Measurements from ENCODE around the gene CD8A. TPM values are rescaled to one million over a fixed set of nuclear protein-coding genes. Genes with fewer than 3 reads are reported as not detected.

The CD8A gene
- total RNA-seq, 8 experiments from 2014 or later, result 0.18 to 1.9 (median 0.60) TPM; not detected in 1

DNA sequence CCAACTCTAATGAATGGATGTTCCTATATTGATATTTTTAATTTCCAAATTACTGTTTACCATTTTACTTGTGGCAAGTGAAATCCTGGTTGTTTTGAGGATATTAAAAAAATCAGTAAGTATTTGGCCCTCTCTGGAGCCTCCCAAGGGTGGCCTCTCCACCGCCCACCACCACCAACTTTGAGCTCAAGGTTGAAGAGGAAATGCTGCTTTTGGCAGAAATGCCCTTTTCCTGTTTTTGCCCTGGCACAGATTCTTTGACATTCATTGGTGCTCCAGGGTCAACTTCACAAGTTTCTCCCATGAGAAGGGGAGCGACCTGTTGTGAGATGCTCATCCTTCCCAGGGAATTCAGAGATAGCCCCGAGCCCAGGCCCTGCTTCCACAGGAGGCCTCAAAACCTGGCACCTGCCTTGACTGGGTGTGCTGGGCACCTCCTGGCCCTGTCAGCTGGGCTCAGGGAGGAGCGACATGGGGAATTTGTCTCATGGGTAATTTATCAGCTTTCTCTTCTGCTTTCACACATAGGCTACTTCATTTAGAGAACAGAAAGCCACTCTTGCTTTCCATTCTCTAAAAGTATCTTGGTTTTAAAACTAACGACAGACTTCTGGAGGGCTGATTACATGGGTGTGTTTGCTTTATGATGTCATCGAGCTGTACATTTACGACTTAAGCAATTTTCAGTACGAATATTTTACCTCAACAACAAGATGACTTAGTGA lies 6.9 kb downstream of the CD8A start:
- H3K4me1 ChIP-seq (replicated peaks in 1 of 2), result no peaks in the 10 kb centered on the region
- 26 to 84% (median 70%) methylated on average over 3 to 8 of the region's 8 CpGs; no CpG with 5 or more reads in 1 of the 10 experiments for WGBS, 10 experiments
- no peak for ATAC-seq (replicated peaks in 6 of 8)
- no peak overlapping the region for H3K4me3 ChIP-seq
- in situ Hi-C loops (cut with MboI; ENCODE audit: low pct_unique_long_range_greater_than_20kb in 2 of 9, low sequenced_read_pairs in 9 of 9, unreplicated experiment in 9 of 9), result no loop called here
- no peak overlapping the region for H3K27ac ChIP-seq

DNA sequence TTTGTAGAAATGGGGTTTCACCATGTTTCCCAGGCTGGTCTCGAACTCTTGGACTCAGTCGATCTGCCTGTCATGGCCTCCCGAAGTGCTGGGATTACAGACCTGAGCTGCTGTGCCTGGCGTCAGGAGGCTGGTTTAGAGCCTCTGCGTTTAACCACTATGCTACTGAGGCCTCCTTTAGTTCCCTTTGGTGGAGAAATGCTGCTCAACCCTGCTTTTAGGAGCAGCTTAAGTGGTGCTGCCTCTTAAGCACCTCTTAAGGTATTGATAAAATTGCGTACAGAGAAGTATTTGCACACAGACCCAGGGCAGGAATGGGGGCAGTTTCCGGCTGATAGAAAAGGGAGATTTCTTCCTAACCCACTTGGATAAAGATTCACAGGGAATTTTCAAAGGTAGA lies 8.0 kb downstream of the CD8A start:
- Histone ChIP-seq H3K27ac (no peak overlapping the region), H3K4me1 (replicated peaks in 1 of 2) (no peaks in the 10 kb centered on the region), H3K4me3 (no peak overlapping the region)
- in situ Hi-C loops (cut with MboI; ENCODE audit: low pct_unique_long_range_greater_than_20kb in 2 of 9, low sequenced_read_pairs in 9 of 9, unreplicated experiment in 9 of 9), result no loop called here
- WGBS, 10 experiments, result 53 to 100% (median 90%) methylated on average over 1 to 6 of the region's 7 CpGs; no CpG with 5 or more reads in 3 of the 10 experiments
- ATAC-seq (replicated peaks in 6 of 8), result no peak

DNA sequence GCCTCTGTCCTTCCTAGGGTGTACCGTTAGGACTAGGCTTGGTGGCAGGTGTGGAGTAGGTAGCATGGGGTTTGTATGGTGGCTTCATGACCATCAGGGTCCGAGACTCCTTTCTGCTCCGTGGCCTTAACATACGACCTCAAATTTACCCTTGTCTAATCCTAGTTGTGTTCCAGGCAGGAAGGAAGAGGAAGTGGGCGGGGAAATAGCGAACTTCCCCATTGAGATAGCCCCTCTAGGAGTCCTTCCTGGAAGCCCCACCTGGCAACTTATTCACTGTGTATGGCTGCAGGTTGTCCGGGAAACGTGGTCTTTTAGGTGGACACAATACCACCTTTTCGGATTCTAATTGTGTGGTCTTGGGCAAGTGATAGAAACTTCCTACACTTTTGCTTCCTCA lies 9.3 kb downstream of the CD8A start:
- 55 to 100% (median 91%) methylated on average over 1 to 7 of the region's 9 CpGs for WGBS, 10 experiments
- Histone ChIP-seq H3K4me3 (no peak overlapping the region), H3K27ac (no peak overlapping the region), H3K4me1 (replicated peaks in 1 of 2) (no peaks in the 10 kb centered on the region)
- ATAC-seq (replicated peaks in 6 of 8), result no peak
- in situ Hi-C loops (cut with MboI; ENCODE audit: low pct_unique_long_range_greater_than_20kb in 2 of 9, low sequenced_read_pairs in 9 of 9, unreplicated experiment in 9 of 9), result no loop called here

DNA sequence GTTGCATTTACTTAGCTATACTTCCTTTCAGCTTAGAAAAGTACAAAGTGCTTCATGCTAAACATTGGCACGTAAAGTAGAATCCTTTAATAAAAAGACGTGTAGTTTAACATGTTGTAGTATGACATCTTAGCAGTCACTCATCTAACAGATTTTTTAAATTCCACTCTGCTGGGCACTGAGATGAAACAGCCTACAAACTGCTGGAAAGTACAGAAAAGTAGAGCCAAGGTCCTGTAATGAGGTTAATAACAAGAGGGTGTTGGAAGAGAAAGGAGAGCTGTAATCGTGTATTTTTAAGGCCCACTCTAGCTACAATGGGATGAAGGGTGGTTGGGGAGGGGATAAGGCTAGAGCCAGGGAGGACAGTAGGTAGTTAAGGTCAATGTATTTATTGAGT lies 10.7 kb downstream of the CD8A start:
- no peak overlapping the region for H3K4me3 ChIP-seq
- H3K27ac ChIP-seq, result no peak overlapping the region
- H3K4me1 ChIP-seq (replicated peaks in 1 of 2), result no peaks in the 10 kb centered on the region
- no peak for ATAC-seq (replicated peaks in 6 of 8)
- in situ Hi-C loops (cut with MboI; ENCODE audit: low pct_unique_long_range_greater_than_20kb in 2 of 9, low sequenced_read_pairs in 9 of 9, unreplicated experiment in 9 of 9), result no loop called here
- WGBS, 10 experiments, result 37 to 100% (median 79%) methylated on average over 1 to 3 of the region's 3 CpGs; no CpG with 5 or more reads in 1 of the 10 experiments

DNA sequence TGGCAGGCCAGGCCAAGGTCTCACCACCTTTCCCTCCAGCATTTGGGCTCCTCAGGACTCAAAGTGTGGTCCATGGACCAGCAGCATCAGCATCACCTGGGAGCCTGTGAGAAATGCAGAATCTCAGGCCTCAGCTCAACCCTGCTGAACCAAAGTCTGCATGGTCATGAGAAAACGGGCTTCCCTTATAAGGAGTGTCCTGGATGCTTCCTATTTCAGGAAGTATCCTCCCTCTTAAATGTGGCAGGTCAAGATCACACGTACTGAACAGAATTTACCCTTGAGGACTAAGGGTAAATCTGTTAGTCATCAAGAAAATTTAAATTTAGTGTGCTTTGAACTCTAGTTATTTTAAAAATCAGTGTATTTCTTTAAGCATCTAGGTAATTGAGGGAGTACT lies 11.8 kb downstream of the CD8A start:
- Histone ChIP-seq H3K27ac (no peak overlapping the region), H3K4me1 (replicated peaks in 1 of 2) (no peaks in the 10 kb centered on the region), H3K4me3 (no peak overlapping the region)
- 0 to 100% (median 63%) methylated on average over 1 to 2 of the region's 2 CpGs; no CpG with 5 or more reads in 2 of the 10 experiments for WGBS, 10 experiments
- in situ Hi-C loops (cut with MboI; ENCODE audit: low pct_unique_long_range_greater_than_20kb in 2 of 9, low sequenced_read_pairs in 9 of 9, unreplicated experiment in 9 of 9), result no loop called here
- ATAC-seq (replicated peaks in 6 of 8), result peak in 2 of 8 experiments; percentile 59 to 65

DNA sequence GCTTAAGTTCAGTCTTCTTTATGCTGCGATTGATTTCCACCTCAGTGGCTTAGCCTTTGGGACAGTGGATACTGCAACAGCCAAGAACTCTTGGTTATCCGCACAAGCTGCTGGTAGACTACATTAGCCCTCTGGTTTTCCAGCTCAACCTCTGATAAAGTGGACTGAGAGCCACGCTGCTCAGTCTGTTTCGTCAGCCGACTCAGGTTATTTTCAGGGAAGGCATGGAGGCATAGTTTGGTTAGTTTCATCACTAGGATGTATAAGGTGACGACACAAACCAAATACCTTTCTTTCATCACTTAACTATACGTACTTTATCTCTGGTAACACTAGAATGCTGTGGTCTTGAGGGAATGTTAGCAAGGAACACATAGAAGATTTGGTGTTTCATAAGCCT lies 14.2 kb downstream of the CD8A start:
- no peak overlapping the region for H3K27ac ChIP-seq
- in situ Hi-C loops (cut with MboI; ENCODE audit: low pct_unique_long_range_greater_than_20kb in 2 of 9, low sequenced_read_pairs in 9 of 9, unreplicated experiment in 9 of 9), result no loop called here
- no peaks in the 10 kb centered on the region for H3K4me1 ChIP-seq (replicated peaks in 1 of 2)

DNA sequence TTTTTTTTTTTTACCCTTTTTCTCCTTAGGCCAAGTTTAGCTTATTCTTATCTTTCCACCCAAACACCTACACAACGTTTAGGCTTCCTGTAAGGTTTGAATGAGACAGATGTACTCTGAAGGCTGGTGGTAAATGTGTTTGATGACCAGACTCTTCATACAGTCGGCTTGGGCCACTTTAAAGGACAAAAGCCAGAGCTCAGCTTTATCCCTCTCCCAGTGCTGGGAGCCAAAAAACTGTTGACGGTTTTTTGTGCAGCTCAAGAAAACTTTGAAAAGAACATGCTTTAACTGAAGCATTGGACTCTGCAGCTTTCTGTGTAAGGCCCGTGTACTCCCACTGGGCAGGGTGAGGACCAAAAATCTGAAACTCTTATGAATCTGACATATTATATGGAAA lies 15.4 kb downstream of the CD8A start:
- in situ Hi-C loops (cut with MboI; ENCODE audit: low pct_unique_long_range_greater_than_20kb in 2 of 9, low sequenced_read_pairs in 9 of 9, unreplicated experiment in 9 of 9), result no loop called here
- Histone ChIP-seq H3K4me1 (replicated peaks in 1 of 2) (no peaks in the 10 kb centered on the region), H3K4me3 (no peak overlapping the region), H3K27ac (no peak overlapping the region)
- 0 to 87% (median 70%) methylated on average over 1 to 4 of the region's 4 CpGs; no CpG with 5 or more reads in 1 of the 10 experiments for WGBS, 10 experiments
- ATAC-seq (replicated peaks in 6 of 8), result no peak

More for the DNA sequence above, 14.2 kb downstream of the CD8A start:
- no peak overlapping the region for H3K4me3 ChIP-seq
- ATAC-seq (replicated peaks in 6 of 8), result no peak
- 51 to 100% (median 89%) methylated on average over 1 to 7 of the region's 7 CpGs; no CpG with 5 or more reads in 2 of the 10 experiments for WGBS, 10 experiments

DNA sequence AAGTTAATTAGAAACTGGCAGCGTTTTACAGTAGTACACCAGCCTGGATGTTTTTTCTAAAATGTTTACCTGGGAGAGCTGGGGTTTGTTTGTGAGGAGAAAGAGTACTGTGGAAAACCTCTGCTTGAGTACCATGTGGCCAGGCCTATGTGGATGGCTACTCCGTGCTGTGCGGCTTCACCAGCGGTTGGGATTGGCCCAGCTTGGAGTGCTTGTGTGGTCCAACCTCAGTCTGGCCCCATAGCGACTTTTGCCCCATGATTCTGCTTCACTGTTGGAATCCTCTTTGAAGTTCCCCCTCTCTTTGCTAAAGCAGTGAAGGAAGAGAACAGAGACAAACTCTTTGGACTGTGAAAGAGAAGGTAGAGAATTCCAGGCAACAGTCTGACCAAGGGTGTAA lies 15.9 kb downstream of the CD8A start:
- in situ Hi-C loops (cut with MboI; ENCODE audit: low pct_unique_long_range_greater_than_20kb in 2 of 9, low sequenced_read_pairs in 9 of 9, unreplicated experiment in 9 of 9), result no loop called here
- Histone ChIP-seq H3K4me1 (replicated peaks in 1 of 2) (no peaks in the 10 kb centered on the region), H3K4me3 (no peak overlapping the region), H3K27ac (no peak overlapping the region)
- 0 to 93% (median 78%) methylated on average over 1 to 5 of the region's 5 CpGs; no CpG with 5 or more reads in 1 of the 10 experiments for WGBS, 10 experiments
- ATAC-seq (replicated peaks in 6 of 8), result no peak

DNA sequence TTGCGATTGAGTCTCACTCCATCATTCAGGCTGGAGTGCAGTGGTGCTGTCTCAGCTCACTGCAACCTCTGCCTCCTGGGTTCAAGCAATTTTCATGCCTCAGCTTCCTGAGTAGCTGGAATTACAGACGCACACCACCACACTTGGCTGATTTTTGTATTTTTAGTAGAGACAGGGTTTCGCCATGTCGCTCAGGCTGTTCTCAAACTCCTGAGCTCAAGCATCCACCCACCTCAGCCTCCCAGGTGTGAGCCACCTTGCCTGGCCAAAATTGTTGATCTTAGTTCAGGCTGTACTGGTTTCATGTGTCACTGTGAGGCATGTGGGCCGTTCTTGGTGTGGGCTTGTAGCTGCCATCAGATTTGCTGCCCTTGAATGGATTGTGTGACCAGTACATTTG lies 18.1 kb downstream of the CD8A start:
- H3K4me3 ChIP-seq, result no peak overlapping the region
- no peaks in the 10 kb centered on the region for H3K4me1 ChIP-seq (replicated peaks in 1 of 2)
- 43 to 100% (median 78%) methylated on average over 1 to 5 of the region's 5 CpGs; no CpG with 5 or more reads in 3 of the 10 experiments for WGBS, 10 experiments
- no peak overlapping the region for H3K27ac ChIP-seq
- in situ Hi-C loops (cut with MboI; ENCODE audit: low pct_unique_long_range_greater_than_20kb in 2 of 9, low sequenced_read_pairs in 9 of 9, unreplicated experiment in 9 of 9), result no loop called here
- no peak for ATAC-seq (replicated peaks in 6 of 8)

DNA sequence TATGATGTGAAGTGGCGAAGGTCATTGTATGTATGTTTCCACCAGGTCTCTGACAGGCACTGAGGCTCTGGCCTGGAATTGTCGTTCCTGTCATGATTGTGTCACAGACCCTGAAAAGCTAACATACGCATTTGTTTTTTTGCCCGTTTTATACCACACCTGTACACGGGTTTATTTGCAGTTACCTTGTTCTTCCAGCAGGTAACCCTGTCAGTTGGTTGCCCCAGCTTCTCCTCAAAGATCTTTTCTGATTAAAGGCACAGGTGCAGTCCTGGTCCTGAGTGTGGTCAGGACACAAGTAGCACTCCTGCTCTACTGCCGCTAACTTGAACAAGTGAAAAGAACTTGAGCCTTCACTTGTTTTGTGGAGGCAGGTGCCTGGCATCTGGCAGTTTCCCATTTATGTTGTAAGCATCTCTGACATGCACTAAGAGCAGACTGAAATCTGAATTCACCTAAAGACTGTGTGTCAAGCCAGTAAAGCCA lies 19.9 kb downstream of the CD8A start:
- no peak overlapping the region for H3K27ac ChIP-seq
- in situ Hi-C loops (cut with MboI; ENCODE audit: low pct_unique_long_range_greater_than_20kb in 2 of 9, low sequenced_read_pairs in 9 of 9, unreplicated experiment in 9 of 9), result no loop called here
- WGBS, 10 experiments, result 83 to 100% (median 95%) methylated on average over 1 to 5 of the region's 6 CpGs; no CpG with 5 or more reads in 3 of the 10 experiments
- H3K4me1 ChIP-seq (replicated peaks in 1 of 2), result no peaks in the 10 kb centered on the region
- H3K4me3 ChIP-seq, result no peak overlapping the region
- ATAC-seq (replicated peaks in 6 of 8), result no peak

DNA sequence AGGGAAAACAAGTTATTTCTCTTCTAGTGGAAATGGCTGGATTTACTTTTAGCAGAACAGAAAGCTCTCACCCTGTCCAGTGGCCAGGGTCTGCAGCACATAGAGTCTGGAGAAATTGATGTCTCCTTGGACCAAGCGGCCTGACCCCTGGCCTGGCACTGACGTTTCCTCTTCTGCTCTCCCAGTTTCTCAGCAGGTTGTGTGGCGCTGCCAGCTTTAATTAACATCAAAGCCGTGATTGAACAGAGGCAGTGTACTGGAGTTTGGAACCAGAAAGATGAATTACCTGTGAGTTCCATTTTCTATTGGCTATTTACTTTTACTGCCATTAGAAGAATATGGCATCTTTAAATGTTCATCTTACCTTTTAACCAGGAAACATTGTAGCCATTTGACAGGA lies 20.9 kb downstream of the CD8A start:
- no peak overlapping the region for H3K4me3 ChIP-seq
- in situ Hi-C loops (cut with MboI; ENCODE audit: low pct_unique_long_range_greater_than_20kb in 2 of 9, low sequenced_read_pairs in 9 of 9, unreplicated experiment in 9 of 9), result no loop called here
- H3K27ac ChIP-seq, result no peak overlapping the region
- no peak for ATAC-seq (replicated peaks in 6 of 8)
- H3K4me1 ChIP-seq (replicated peaks in 1 of 2), result no peaks in the 10 kb centered on the region
- 64 to 100% (median 93%) methylated on average over 1 to 4 of the region's 4 CpGs; no CpG with 5 or more reads in 1 of the 10 experiments for WGBS, 10 experiments

DNA sequence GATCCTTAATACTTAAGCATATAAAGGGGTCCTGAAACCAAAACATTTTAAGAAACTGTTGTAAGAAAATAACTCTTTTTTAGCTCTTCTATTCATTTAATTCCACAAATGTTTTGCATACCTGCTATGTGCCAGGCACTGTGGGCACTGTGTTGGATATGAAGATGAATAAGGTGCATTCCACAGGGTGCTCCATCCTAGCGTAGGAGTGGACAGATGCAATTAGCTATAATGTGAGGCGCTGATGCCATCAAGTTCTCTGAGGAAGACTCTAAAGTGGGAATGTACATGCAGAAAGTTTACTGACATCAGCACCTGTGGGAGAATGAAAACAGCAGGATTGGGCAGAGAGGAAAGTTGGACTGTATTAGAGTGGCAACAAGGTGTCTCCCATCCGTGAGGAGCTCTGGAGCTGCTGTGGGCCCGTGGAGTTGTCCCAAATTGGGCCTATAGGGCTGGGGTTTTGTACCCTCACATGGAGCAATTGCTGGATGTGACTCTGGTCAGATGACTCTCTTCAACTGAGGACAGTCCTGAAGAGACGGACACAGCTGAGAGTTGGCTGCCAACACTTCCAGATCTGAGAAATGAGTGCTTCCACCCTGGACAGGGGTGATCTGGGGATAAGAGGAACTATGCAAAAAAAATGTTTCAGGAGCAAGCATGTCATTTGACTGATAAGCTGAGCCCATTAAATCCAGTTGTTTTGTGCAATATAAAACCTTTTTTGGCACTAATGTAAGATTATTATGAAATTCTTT lies 22.3 kb downstream of the CD8A start:
- in situ Hi-C loops (cut with MboI; ENCODE audit: low pct_unique_long_range_greater_than_20kb in 2 of 9, low sequenced_read_pairs in 9 of 9, unreplicated experiment in 9 of 9), result no loop called here

DNA sequence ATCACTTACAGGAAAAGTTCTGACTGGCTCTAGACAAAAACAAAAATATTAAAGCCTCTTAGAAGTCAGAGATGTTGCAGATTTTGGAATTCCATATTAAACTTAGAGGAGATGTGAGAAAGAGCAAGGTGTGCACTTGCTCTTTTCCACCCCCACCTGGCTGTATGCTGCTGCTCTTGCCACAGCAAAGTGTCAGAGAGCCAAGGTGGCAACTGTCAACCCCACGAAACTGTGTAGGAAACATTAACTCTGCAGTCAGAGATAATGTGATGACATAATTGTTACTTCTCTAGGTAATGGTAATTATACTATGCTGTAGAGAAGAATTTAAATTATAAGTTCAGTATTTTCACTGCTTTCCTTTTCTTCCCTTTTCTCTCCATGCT lies 25.4 kb downstream of the CD8A start:
- H3K27ac ChIP-seq, result no peak overlapping the region
- in situ Hi-C loops (cut with MboI; ENCODE audit: low pct_unique_long_range_greater_than_20kb in 2 of 9, low sequenced_read_pairs in 9 of 9, unreplicated experiment in 9 of 9), result no loop called here
- no peak overlapping the region for H3K4me3 ChIP-seq
- no peaks in the 10 kb centered on the region for H3K4me1 ChIP-seq (replicated peaks in 1 of 2)
- WGBS, 10 experiments, result 33 to 100% (median 72%) methylated on average over 1 of the region's 1 CpG; no CpG with 5 or more reads in 2 of the 10 experiments
- ATAC-seq (replicated peaks in 6 of 8), result no peak

More for the DNA sequence above, 22.3 kb downstream of the CD8A start:
- Histone ChIP-seq H3K4me1 (replicated peaks in 1 of 2) (no peaks in the 10 kb centered on the region), H3K27ac (no peak overlapping the region), H3K4me3 (no peak overlapping the region)
- 73 to 100% (median 96%) methylated on average over 2 to 5 of the region's 5 CpGs; no CpG with 5 or more reads in 3 of the 10 experiments for WGBS, 10 experiments
- no peak for ATAC-seq (replicated peaks in 6 of 8)

Measured in motor neuron (in vitro differentiated cells).